Neural cell (in vitro differentiated cells): Measurements from ENCODE around the gene LRBA. TPM values are rescaled to one million over a fixed set of nuclear protein-coding genes. Genes with fewer than 3 reads are reported as not detected.

Experiments used
- H2AFZ ChIP-seq: fragments of 200-600, 300-800 bp; sonication (generic), shearing (Covaris generic); 2 replicates; pipeline ENCODE4 v1.6.0; 2014; ENCODE audit warnings: low read depth, mild to moderate bottlenecking, antibody characterized with exemption, low read length, moderate library complexity
- H3F3A ChIP-seq: fragments of 200-600 bp; shearing (Covaris generic); 2 replicates; pipeline ENCODE4 v1.6.1; 2016; ENCODE audit warnings: mild to moderate bottlenecking, moderate library complexity, mixed read lengths, antibody characterized with exemption, low read length; ENCODE audit not compliant: insufficient read depth, poor library complexity, severe bottlenecking
- H3K27ac ChIP-seq: fragments of 200-600, 300-800 bp; sonication (generic), shearing (Covaris generic); 2 replicates; pipeline ENCODE4 v1.5.1; 2014; ENCODE audit warnings: mild to moderate bottlenecking, low read length, moderate library complexity
- H3K27me3 ChIP-seq: fragments of 300-800, 200-600 bp; sonication (generic), shearing (Covaris generic); 2 replicates; pipeline ENCODE4 v1.6.0; 2014; ENCODE audit warnings: mild to moderate bottlenecking, low read depth, low read length, moderate library complexity; ENCODE audit not compliant: insufficient read depth
- H3K36me3 ChIP-seq: fragments of 300-800, 200-600 bp; sonication (generic), shearing (Covaris generic); 2 replicates; pipeline ENCODE4 v1.5.1; 2014; ENCODE audit warnings: mild to moderate bottlenecking, antibody characterized with exemption, low read length, moderate library complexity; ENCODE audit not compliant: insufficient read depth
- H3K4me2 ChIP-seq: fragments of 300-800, 200-600 bp; sonication (generic), shearing (Covaris generic); 2 replicates; pipeline ENCODE4 v1.6.0; 2014; ENCODE audit warnings: mild to moderate bottlenecking, low read length
- H3K4me3 ChIP-seq: fragments of 300-800, 200-600 bp; sonication (generic), shearing (Covaris generic); 2 replicates; pipeline ENCODE4 v1.5.1; 2014; ENCODE audit warnings: mild to moderate bottlenecking, low read length, moderate library complexity
- H3K79me2 ChIP-seq: fragments of 200-600 bp; shearing (Covaris generic); replicated peaks from 2 replicates; pipeline ENCODE4 v1.6.0; 2014; ENCODE audit warnings: mild to moderate bottlenecking, low read length, moderate library complexity; ENCODE audit not compliant: insufficient read depth
- H3K9ac ChIP-seq: fragments of 300-800, 200-600 bp; sonication (generic), shearing (Covaris generic); 2 replicates; pipeline ENCODE4 v1.6.1; 2016; ENCODE audit warnings: mild to moderate bottlenecking, low read length, mixed read lengths
- H3K9me2 ChIP-seq: fragments of 200-600 bp; shearing (Covaris generic); 2 replicates; pipeline ENCODE4 v1.6.1; 2016; ENCODE audit warnings: mild to moderate bottlenecking, low read length, mixed read lengths; ENCODE audit not compliant: insufficient read depth
- H3K9me3 ChIP-seq: fragments of 200-600, 300-800 bp; sonication (generic), shearing (Covaris generic); 2 replicates; pipeline ENCODE4 v1.6.1; 2016; ENCODE audit warnings: mild to moderate bottlenecking, mixed run types, low read length, moderate library complexity, mixed read lengths
- H4K20me1 ChIP-seq: fragments of 200-600 bp; shearing (Covaris generic); 2 replicates; pipeline ENCODE4 v1.6.1; 2016; ENCODE audit warnings: mild to moderate bottlenecking, mixed run types; ENCODE audit not compliant: insufficient read depth
- CTCF ChIP-seq: fragments of 450-650 bp; IDR thresholded peaks from 2 replicates; pipeline ENCODE4 v1.5.1; 2014; ENCODE audit warnings: antibody characterized with exemption, mild to moderate bottlenecking, moderate library complexity; ENCODE audit not compliant: poor library complexity, severe bottlenecking
- EP300 ChIP-seq: fragments of 450-650 bp; conservative IDR thresholded peaks from 2 replicates; pipeline ENCODE4 v1.6.1; 2014; ENCODE audit warnings: antibody characterized with exemption, mild to moderate bottlenecking, moderate library complexity; ENCODE audit not compliant: poor library complexity, severe bottlenecking
- EZH2 ChIP-seq: fragments of 200-600, 300-800 bp; shearing (Covaris generic), sonication (generic); IDR thresholded peaks from 2 replicates; pipeline ENCODE4 v1.6.1; 2014; ENCODE audit warnings: antibody characterized with exemption, low read length, borderline replicate concordance, mild to moderate bottlenecking; ENCODE audit not compliant: insufficient read depth, poor library complexity, severe bottlenecking
- MXI1 ChIP-seq: fragments of 450-650 bp; conservative IDR thresholded peaks from 2 replicates; pipeline ENCODE4 v1.6.1; 2014; ENCODE audit warnings: antibody characterized with exemption, mild to moderate bottlenecking; ENCODE audit not compliant: poor library complexity, severe bottlenecking
- POLR2AphosphoS5 ChIP-seq: IDR thresholded peaks from 2 replicates; pipeline ENCODE4 v1.6.1; 2012
- RAD21 ChIP-seq: fragments of 450-650 bp; conservative IDR thresholded peaks from 2 replicates; pipeline ENCODE4 v1.6.1; 2014; ENCODE audit warnings: antibody characterized with exemption, mild to moderate bottlenecking, moderate library complexity
- REST ChIP-seq: IDR thresholded peaks from 2 replicates; pipeline ENCODE4 v1.6.1; 2012; ENCODE audit warnings: borderline replicate concordance
- SMC3 ChIP-seq: fragments of 450-650 bp; conservative IDR thresholded peaks from 2 replicates; pipeline ENCODE4 v1.6.1; 2014; ENCODE audit warnings: antibody characterized with exemption, mild to moderate bottlenecking, moderate library complexity; ENCODE audit not compliant: poor library complexity
- TAF1 ChIP-seq: IDR thresholded peaks from 2 replicates; pipeline ENCODE4 v1.6.1; 2012; ENCODE audit warnings: low read depth
- polyA plus RNA-seq: library from polyadenylated mRNA; depleted of rRNA; stranded (reverse); fragments of >200 nt; gene quantifications from 2 replicates; pipeline ENCODE4 v1.2.3, GENCODE V29; 2014

The LRBA gene
- polyA plus RNA-seq, 1 donor from 2014 or later: 7.1 TPM

- Histone ChIP-seq H3K9me3 (no peaks in the 10 kb centered on the region), H4K20me1 (no peaks in the 10 kb centered on the region), H2AFZ (no peak overlapping the region), H3K36me3 (no peaks in the 10 kb centered on the region), H3K4me2 (no peak overlapping the region), H3K27ac (no peak overlapping the region), H3K79me2 (no peaks in the 10 kb centered on the region), H3K9ac (no peak overlapping the region), H3K9me2 (no peaks in the 10 kb centered on the region), H3K27me3 (no peaks in the 10 kb centered on the region), H3K4me3 (no peak overlapping the region), H3F3A (no peaks in the 10 kb centered on the region)
- TF ChIP-seq TAF1 (no peak), POLR2AphosphoS5 (no peak), EP300 (no peak), MXI1 (no peak), SMC3 (no peak), EZH2 (no peak), CTCF (no peak)
Observed at GRCh38 chr4:150820409-150820808, 194.7 kb downstream of the LRBA start.

GRCh38 chr4:150818661-150819060 lies 196.4 kb downstream of the LRBA start:
- Histone ChIP-seq H4K20me1 (no peaks in the 10 kb centered on the region), H2AFZ (no peak overlapping the region), H3K27ac (no peak overlapping the region), H3K27me3 (no peaks in the 10 kb centered on the region), H3K9ac (no peak overlapping the region), H3K36me3 (no peaks in the 10 kb centered on the region), H3F3A (no peaks in the 10 kb centered on the region), H3K4me2 (no peak overlapping the region), H3K4me3 (no peak overlapping the region), H3K9me3 (no peaks in the 10 kb centered on the region), H3K79me2 (no peaks in the 10 kb centered on the region), H3K9me2 (no peaks in the 10 kb centered on the region)
- TF ChIP-seq POLR2AphosphoS5 (no peak), CTCF (no peak), REST (no peak), EZH2 (no peak), EP300 (no peak), RAD21 (no peak), TAF1 (no peak), SMC3 (no peak), MXI1 (no peak)
